IPS DF 4.7 (cell line): ENCODE measurements around the gene PNPT1.
"Not testable (repeated sequence)": the region's sequence is repeated elsewhere in the genome, so short reads cannot be mapped to it uniquely, and the experiment has no call there.

Source experiments
- DNase-seq: peaks from one replicate; pipeline ENCODE4 v3.0.0-alpha.2; 2013; ENCODE audit warnings: low spot score; ENCODE audit errors: extremely low read depth

PNPT1 gene

GRCh38 chr2:55598056-55598795, 95.4 kb downstream of the PNPT1 start:
- no peak for DNase-seq

- not testable (repeated sequence) for DNase-seq
These were observed 96.8 kb downstream of the PNPT1 start for GRCh38 chr2:55596795-55597194.

GRCh38 chr2:55595536-55595935, 98.1 kb downstream of the PNPT1 start:
- DNase-seq = no peak

- no peak for DNase-seq
These were observed 101.5 kb downstream of the PNPT1 start for GRCh38 chr2:55592130-55592529.

GRCh38 chr2:55590810-55591440, 102.7 kb downstream of the PNPT1 start:
- DNase-seq = no peak

GRCh38 chr2:55585451-55586080, 108.1 kb downstream of the PNPT1 start:
- DNase-seq = no peak
